PFSK-1 (cell line): ENCODE results near the gene NFKBIA.

ENCODE experiments used
- POLR2AphosphoS5 ChIP-seq: IDR thresholded peaks from 2 replicates; pipeline ENCODE4 v1.6.1; 2012; ENCODE audit warnings: low read depth, mild to moderate bottlenecking, control low read depth, low read length, moderate library complexity
- REST ChIP-seq, 2 experiments: IDR thresholded peaks; 2 replicates each; pipeline versions ENCODE4 v1.6.1 to v1.8.0; 2011 to 2012; ENCODE audit warnings: low read depth in 2 of 2, low read length in 2 of 2, control low read depth in 1 of 2, inconsistent platforms in 1 of 2, mild to moderate bottlenecking in 1 of 2, moderate library complexity in 1 of 2; ENCODE audit not compliant: insufficient read depth in 1 of 2
- SIN3A ChIP-seq: IDR thresholded peaks from 2 replicates; pipeline ENCODE4 v1.6.1; 2012; ENCODE audit warnings: mild to moderate bottlenecking, low read length, moderate library complexity, borderline replicate concordance; ENCODE audit not compliant: insufficient read depth
- TAF1 ChIP-seq: IDR thresholded peaks from 2 replicates; pipeline ENCODE4 v1.6.1; 2012; ENCODE audit warnings: low read length, control low read depth, borderline replicate concordance; ENCODE audit not compliant: insufficient read depth

GRCh38 chr14:35384455-35385041 lies 20.0 kb downstream of the NFKBIA start:
- no peak for TF ChIP-seq POLR2AphosphoS5
- TF ChIP-seq TAF1: no peak
- no peak for TF ChIP-seq REST (IDR thresholded peaks at IDR 0.05; ENCODE audit: insufficient read depth in 1 of 2, low read depth in 2 of 2, low read length in 2 of 2)
- TF ChIP-seq SIN3A: no peak
